ENCODE data around the gene CCDC38. TPM values are rescaled to one million over a fixed set of nuclear protein-coding genes. Genes with fewer than 3 reads are reported as not detected.

The CCDC38 gene
- total RNA-seq, 1 donor from 2014 or later = not detected

DNA sequence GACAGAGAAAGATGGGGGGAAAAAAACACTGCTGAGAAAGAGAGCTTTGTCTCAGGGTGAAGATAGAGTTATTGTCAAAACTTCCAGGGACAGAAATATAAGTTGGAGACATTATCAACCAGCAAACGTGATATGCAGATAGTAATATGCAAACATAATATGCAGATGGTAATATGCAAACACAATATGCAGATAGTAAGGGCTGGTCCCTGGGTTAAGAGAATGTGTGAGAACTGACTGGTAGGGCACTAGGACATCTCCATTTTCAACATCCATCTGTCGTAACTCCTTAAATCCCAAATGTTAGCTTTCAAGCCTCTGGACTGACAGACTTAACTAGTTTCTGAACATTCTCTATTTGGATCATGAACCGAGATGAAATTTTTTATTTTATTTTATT, 51.5 kb downstream of the CCDC38 start:
- Histone ChIP-seq H3K27me3 (ENCODE audit: control insufficient read depth in 3 of 3, insufficient read depth in 3 of 3, low read length in 3 of 3) (no peaks in the 10 kb centered on the region), H3K4me1 (ENCODE audit: control insufficient read depth in 3 of 3, insufficient read depth in 3 of 3, low read length in 3 of 3) (no peaks in the 10 kb centered on the region), H3K9ac (ENCODE audit: low read depth in 1 of 3, low read length in 3 of 3) (no peak overlapping the region), H3K36me3 (ENCODE audit: control insufficient read depth in 3 of 3, insufficient read depth in 3 of 3, low read length in 3 of 3) (no peaks in the 10 kb centered on the region), H3K4me3 (ENCODE audit: low read length in 3 of 3) (no peak overlapping the region), H3K27ac (ENCODE audit: low read depth, low read length) (no peak overlapping the region), H3K9me3 (ENCODE audit: control insufficient read depth in 3 of 3, low read length in 3 of 3) (no peaks in the 10 kb centered on the region)

- Histone ChIP-seq H3K4me1 (ENCODE audit: control insufficient read depth in 3 of 3, insufficient read depth in 3 of 3, low read length in 3 of 3) (no peaks in the 10 kb centered on the region), H3K4me3 (ENCODE audit: low read length in 3 of 3) (no peak overlapping the region), H3K36me3 (ENCODE audit: control insufficient read depth in 3 of 3, insufficient read depth in 3 of 3, low read length in 3 of 3) (no peaks in the 10 kb centered on the region), H3K27ac (ENCODE audit: low read depth, low read length) (no peak overlapping the region), H3K9me3 (ENCODE audit: control insufficient read depth in 3 of 3, low read length in 3 of 3) (no peaks in the 10 kb centered on the region), H3K9ac (ENCODE audit: low read depth in 1 of 3, low read length in 3 of 3) (no peak overlapping the region), H3K27me3 (ENCODE audit: control insufficient read depth in 3 of 3, insufficient read depth in 3 of 3, low read length in 3 of 3) (no peaks in the 10 kb centered on the region)
Measured at GRCh38 chr12:95887311-95887710, 55.1 kb downstream of the CCDC38 start.

- Histone ChIP-seq H3K9me3 (ENCODE audit: control insufficient read depth in 3 of 3, low read length in 3 of 3) (no peaks in the 10 kb centered on the region), H3K4me3 (ENCODE audit: low read length in 3 of 3) (no peak overlapping the region), H3K27me3 (ENCODE audit: control insufficient read depth in 3 of 3, insufficient read depth in 3 of 3, low read length in 3 of 3) (no peaks in the 10 kb centered on the region), H3K4me1 (ENCODE audit: control insufficient read depth in 3 of 3, insufficient read depth in 3 of 3, low read length in 3 of 3) (no peaks in the 10 kb centered on the region), H3K27ac (ENCODE audit: low read depth, low read length) (no peak overlapping the region), H3K9ac (ENCODE audit: low read depth in 1 of 3, low read length in 3 of 3) (no peak overlapping the region), H3K36me3 (ENCODE audit: control insufficient read depth in 3 of 3, insufficient read depth in 3 of 3, low read length in 3 of 3) (no peaks in the 10 kb centered on the region)
Measured at GRCh38 chr12:95884998-95885397, 57.4 kb downstream of the CCDC38 start.

DNA sequence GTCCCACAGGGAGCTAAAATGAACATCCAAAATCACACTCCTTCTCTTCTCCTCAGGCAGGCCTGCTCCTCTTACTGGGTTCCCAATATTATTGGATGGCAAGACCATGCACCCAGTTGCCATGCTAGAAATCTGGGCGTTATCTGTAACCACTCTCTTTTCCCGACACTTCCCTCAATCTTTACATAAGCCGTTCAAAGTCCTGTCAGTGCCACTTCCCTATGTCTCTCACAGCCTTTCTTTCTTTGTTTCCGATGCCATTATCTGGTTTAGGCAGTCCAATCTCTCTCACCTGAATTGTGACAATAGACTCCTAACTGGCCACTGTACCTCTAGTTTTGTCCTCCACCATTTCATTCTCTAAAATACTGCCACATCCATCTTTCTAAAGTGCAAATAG, 59.5 kb downstream of the CCDC38 start:
- Histone ChIP-seq H3K4me1 (ENCODE audit: control insufficient read depth in 3 of 3, insufficient read depth in 3 of 3, low read length in 3 of 3) (no peaks in the 10 kb centered on the region), H3K9me3 (ENCODE audit: control insufficient read depth in 3 of 3, low read length in 3 of 3) (no peaks in the 10 kb centered on the region), H3K9ac (ENCODE audit: low read depth in 1 of 3, low read length in 3 of 3) (no peak overlapping the region), H3K4me3 (ENCODE audit: low read length in 3 of 3) (no peak overlapping the region), H3K27me3 (ENCODE audit: control insufficient read depth in 3 of 3, insufficient read depth in 3 of 3, low read length in 3 of 3) (no peaks in the 10 kb centered on the region), H3K27ac (ENCODE audit: low read depth, low read length) (no peak overlapping the region), H3K36me3 (ENCODE audit: control insufficient read depth in 3 of 3, insufficient read depth in 3 of 3, low read length in 3 of 3) (no peaks in the 10 kb centered on the region)

DNA sequence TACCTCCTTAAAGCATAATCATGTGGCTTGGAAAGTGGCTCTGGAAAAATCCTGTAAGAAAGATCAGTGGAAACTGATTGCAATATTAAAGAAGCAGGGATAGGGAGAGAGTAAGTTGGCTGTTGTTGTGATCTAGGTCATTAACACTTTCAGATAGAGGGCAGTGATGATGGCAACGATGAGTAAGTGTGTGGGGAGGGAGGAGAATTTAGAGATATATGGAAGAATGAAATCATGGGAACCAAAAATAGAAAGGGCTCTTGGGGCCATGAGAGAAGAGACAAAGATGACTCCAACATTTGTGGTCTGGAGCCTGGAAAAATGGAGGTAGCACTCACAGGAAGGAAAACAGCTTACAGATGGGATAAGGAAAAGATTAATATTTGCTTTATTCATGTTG, 60.3 kb downstream of the CCDC38 start:
- no peaks in the 10 kb centered on the region for H3K9me3 ChIP-seq (ENCODE audit: control insufficient read depth in 3 of 3, low read length in 3 of 3)
- H3K4me3 ChIP-seq (ENCODE audit: low read length in 3 of 3) = no peak overlapping the region
- no peak overlapping the region for H3K27ac ChIP-seq (ENCODE audit: low read depth, low read length)
- no peaks in the 10 kb centered on the region for H3K27me3 ChIP-seq (ENCODE audit: control insufficient read depth in 3 of 3, insufficient read depth in 3 of 3, low read length in 3 of 3)
- no peaks in the 10 kb centered on the region for H3K4me1 ChIP-seq (ENCODE audit: control insufficient read depth in 3 of 3, insufficient read depth in 3 of 3, low read length in 3 of 3)
- no peaks in the 10 kb centered on the region for H3K36me3 ChIP-seq (ENCODE audit: control insufficient read depth in 3 of 3, insufficient read depth in 3 of 3, low read length in 3 of 3)
- no peak overlapping the region for H3K9ac ChIP-seq (ENCODE audit: low read depth in 1 of 3, low read length in 3 of 3)

- H3K27me3 ChIP-seq (ENCODE audit: control insufficient read depth in 3 of 3, insufficient read depth in 3 of 3, low read length in 3 of 3) = no peaks in the 10 kb centered on the region
- no peak overlapping the region for H3K9ac ChIP-seq (ENCODE audit: low read depth in 1 of 3, low read length in 3 of 3)
- H3K4me1 ChIP-seq (ENCODE audit: control insufficient read depth in 3 of 3, insufficient read depth in 3 of 3, low read length in 3 of 3) = no peaks in the 10 kb centered on the region
- H3K9me3 ChIP-seq (ENCODE audit: control insufficient read depth in 3 of 3, low read length in 3 of 3) = no peaks in the 10 kb centered on the region
- no peak overlapping the region for H3K4me3 ChIP-seq (ENCODE audit: low read length in 3 of 3)
- no peak overlapping the region for H3K27ac ChIP-seq (ENCODE audit: low read depth, low read length)
- no peaks in the 10 kb centered on the region for H3K36me3 ChIP-seq (ENCODE audit: control insufficient read depth in 3 of 3, insufficient read depth in 3 of 3, low read length in 3 of 3)
Measured at GRCh38 chr12:95881331-95881955, 61.0 kb downstream of the CCDC38 start.

DNA sequence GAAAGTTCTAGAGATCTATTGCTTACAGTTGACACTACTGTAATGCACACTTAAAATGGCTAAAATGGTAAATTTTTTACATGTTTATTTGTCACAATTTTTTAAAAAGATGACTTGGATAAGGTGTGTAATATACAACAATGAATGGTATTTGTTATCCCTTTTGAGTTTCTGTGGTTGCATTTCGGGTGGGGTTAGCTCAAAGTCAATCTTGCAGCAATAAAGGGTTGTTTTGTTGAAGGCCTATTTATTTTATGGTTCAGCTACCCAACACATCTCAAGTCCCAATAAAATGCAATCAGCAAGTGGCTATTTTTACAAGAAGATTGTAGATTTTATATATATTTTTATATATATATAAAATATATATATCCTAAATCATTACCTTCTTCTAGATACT, 61.5 kb downstream of the CCDC38 start:
- Histone ChIP-seq H3K4me1 (ENCODE audit: control insufficient read depth in 3 of 3, insufficient read depth in 3 of 3, low read length in 3 of 3) (no peaks in the 10 kb centered on the region), H3K9ac (ENCODE audit: low read depth in 1 of 3, low read length in 3 of 3) (no peak overlapping the region), H3K36me3 (ENCODE audit: control insufficient read depth in 3 of 3, insufficient read depth in 3 of 3, low read length in 3 of 3) (no peaks in the 10 kb centered on the region), H3K27me3 (ENCODE audit: control insufficient read depth in 3 of 3, insufficient read depth in 3 of 3, low read length in 3 of 3) (no peaks in the 10 kb centered on the region), H3K27ac (ENCODE audit: low read depth, low read length) (no peak overlapping the region), H3K9me3 (ENCODE audit: control insufficient read depth in 3 of 3, low read length in 3 of 3) (no peaks in the 10 kb centered on the region), H3K4me3 (ENCODE audit: low read length in 3 of 3) (no peak overlapping the region)

DNA sequence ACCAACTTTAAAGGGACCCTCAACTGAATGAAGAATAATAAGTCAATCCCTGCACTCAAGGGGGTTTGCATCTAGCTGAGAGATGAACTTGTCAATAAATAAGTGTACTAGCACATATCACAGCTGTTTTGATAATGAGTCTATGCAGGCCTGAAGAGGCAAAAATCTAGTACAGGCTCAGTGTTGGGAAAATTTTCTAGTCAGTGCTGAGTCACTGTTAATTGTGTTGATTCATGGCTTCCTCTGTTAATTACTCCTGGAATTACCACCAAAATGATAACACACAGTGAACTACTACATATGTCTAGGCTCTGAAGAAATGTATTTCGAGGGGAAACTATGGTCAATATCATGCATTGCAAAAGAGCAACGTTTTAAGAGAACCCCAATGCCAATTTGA, 64.8 kb downstream of the CCDC38 start:
- Histone ChIP-seq H3K9ac (ENCODE audit: low read depth in 1 of 3, low read length in 3 of 3) (no peak overlapping the region), H3K9me3 (ENCODE audit: control insufficient read depth in 3 of 3, low read length in 3 of 3) (no peaks in the 10 kb centered on the region), H3K27me3 (ENCODE audit: control insufficient read depth in 3 of 3, insufficient read depth in 3 of 3, low read length in 3 of 3) (no peaks in the 10 kb centered on the region)

GRCh38 chr12:95874452-95874851, 68.0 kb downstream of the CCDC38 start:
- no peak overlapping the region for H3K27ac ChIP-seq (ENCODE audit: low read depth, low read length)
- no peak overlapping the region for H3K4me3 ChIP-seq (ENCODE audit: low read length in 3 of 3)
- H3K9me3 ChIP-seq (ENCODE audit: control insufficient read depth in 3 of 3, low read length in 3 of 3) = no peaks in the 10 kb centered on the region
- H3K27me3 ChIP-seq (ENCODE audit: control insufficient read depth in 3 of 3, insufficient read depth in 3 of 3, low read length in 3 of 3) = no peaks in the 10 kb centered on the region
- H3K9ac ChIP-seq (ENCODE audit: low read depth in 1 of 3, low read length in 3 of 3) = no peak overlapping the region
- peaks cover 0 to 3% (median 0%) of the 10 kb centered on the region in 3 donors for H3K36me3 ChIP-seq (ENCODE audit: control insufficient read depth in 3 of 3, insufficient read depth in 3 of 3, low read length in 3 of 3)
- no peaks in the 10 kb centered on the region for H3K4me1 ChIP-seq (ENCODE audit: control insufficient read depth in 3 of 3, insufficient read depth in 3 of 3, low read length in 3 of 3)

More for the DNA sequence above, 64.8 kb downstream of the CCDC38 start:
- Histone ChIP-seq H3K4me3 (ENCODE audit: low read length in 3 of 3) (no peak overlapping the region), H3K27ac (ENCODE audit: low read depth, low read length) (no peak overlapping the region), H3K36me3 (ENCODE audit: control insufficient read depth in 3 of 3, insufficient read depth in 3 of 3, low read length in 3 of 3) (no peaks in the 10 kb centered on the region), H3K4me1 (ENCODE audit: control insufficient read depth in 3 of 3, insufficient read depth in 3 of 3, low read length in 3 of 3) (no peaks in the 10 kb centered on the region)

GRCh38 chr12:95870897-95871296, 71.5 kb downstream of the CCDC38 start:
- no peaks in the 10 kb centered on the region for H3K4me1 ChIP-seq (ENCODE audit: control insufficient read depth in 3 of 3, insufficient read depth in 3 of 3, low read length in 3 of 3)
- peaks cover 0 to 15% (median 4%) of the 10 kb centered on the region in 3 donors for H3K36me3 ChIP-seq (ENCODE audit: control insufficient read depth in 3 of 3, insufficient read depth in 3 of 3, low read length in 3 of 3)
- H3K4me3 ChIP-seq (ENCODE audit: low read length in 3 of 3) = no peak overlapping the region
- no peaks in the 10 kb centered on the region for H3K9me3 ChIP-seq (ENCODE audit: control insufficient read depth in 3 of 3, low read length in 3 of 3)
- H3K27ac ChIP-seq (ENCODE audit: low read depth, low read length) = no peak overlapping the region
- H3K9ac ChIP-seq (ENCODE audit: low read depth in 1 of 3, low read length in 3 of 3) = no peak overlapping the region
- no peaks in the 10 kb centered on the region for H3K27me3 ChIP-seq (ENCODE audit: control insufficient read depth in 3 of 3, insufficient read depth in 3 of 3, low read length in 3 of 3)

Data from skeletal muscle tissue (tissue), 4 donors.